GM20431 (cell line): Measurements from ENCODE around the gene ARL8A.

Experiments used
- in situ Hi-C: fragments of 300-500 bp; cut with MseI, MboI; formaldehyde crosslinking; loops from one replicate; pipeline ENCODE4 v1.15.0; 2020; ENCODE audit warnings: low sequenced_read_pairs; ENCODE audit not compliant: unreplicated experiment

Gene ARL8A

DNA sequence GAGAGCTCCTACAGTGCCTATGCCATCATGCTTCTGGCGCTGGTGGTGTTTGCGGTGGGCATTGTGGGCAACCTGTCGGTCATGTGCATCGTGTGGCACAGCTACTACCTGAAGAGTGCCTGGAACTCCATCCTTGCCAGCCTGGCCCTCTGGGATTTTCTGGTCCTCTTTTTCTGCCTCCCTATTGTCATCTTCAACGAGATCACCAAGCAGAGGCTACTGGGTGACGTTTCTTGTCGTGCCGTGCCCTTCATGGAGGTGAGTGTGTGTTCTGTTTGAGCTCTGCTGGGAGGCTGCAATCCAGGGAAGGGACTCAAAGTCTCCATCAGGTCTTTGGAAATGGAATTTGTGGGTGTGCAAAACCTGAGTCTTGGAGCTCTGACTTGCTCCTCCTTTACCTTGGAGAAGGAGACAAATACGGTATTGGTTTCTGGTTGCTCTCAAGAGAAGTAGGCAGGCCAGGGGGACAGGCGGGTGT lies 21.2 kb downstream of the ARL8A start:
- in situ Hi-C loops: loop anchor here (25.0 kb wide), 1 partner anchor 236 kb away; the partner anchor contains the start of gene SHISA4

DNA sequence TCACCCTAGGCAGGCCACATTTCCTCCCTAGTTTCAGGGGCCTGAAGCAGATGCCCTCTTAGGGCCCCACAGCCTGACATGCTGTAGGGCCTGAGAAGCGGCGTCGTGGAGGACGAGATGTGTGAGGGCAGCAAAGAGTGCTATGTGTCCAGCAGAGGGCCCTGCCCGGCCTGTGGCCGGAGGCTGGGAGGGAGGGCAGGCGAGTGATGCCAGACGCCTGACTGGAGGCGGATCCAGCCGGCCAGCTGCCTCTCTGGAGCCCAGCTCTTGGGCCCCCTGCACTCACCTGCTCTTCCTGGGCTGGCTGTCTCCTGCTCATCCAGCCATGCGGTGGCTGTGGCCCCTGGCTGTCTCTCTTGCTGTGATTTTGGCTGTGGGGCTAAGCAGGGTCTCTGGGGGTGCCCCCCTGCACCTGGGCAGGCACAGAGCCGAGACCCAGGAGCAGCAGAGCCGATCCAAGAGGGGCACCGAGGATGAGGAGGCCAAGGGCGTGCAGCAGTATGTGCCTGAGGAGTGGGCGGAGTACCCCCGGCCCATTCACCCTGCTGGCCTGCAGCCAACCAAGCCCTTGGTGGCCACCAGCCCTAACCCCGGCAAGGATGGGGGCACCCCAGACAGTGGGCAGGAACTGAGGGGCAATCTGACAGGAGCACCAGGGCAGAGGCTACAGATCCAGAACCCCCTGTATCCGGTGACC lies 21.8 kb downstream of the ARL8A start, which contains the start of gene GPR37L1:
Gene GPR37L1, plus strand, starts transcription at position 279 of the 697 bp plus-strand sequence. Its CDS starts 47 bp downstream, at position 326.
- in situ Hi-C loops: loop anchor here (25.0 kb wide), 1 partner anchor 235 kb away; the partner anchor contains the start of gene SHISA4

DNA sequence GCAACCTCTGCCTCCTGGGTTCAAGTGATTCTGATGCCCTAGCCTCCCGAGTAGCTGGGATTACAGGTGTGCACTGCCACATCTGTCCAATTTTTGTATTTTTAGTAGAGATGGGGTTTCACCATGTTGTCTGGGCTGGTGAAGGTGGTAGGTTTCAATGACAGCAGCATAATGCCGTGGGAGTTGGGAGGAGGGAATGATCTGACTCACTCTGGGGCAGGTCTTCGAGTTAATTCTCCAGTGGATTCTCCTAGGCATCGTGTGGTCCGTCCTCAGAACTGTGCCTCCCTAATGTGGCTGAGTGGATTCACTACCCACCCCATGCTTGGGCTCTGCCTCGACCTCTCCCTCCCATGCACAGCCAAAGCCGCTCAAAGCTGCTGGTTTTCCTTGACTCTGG lies 23.5 kb downstream of the ARL8A start:
- in situ Hi-C loops: loop anchor here (25.0 kb wide), 1 partner anchor 234 kb away; the partner anchor contains the start of gene SHISA4

DNA sequence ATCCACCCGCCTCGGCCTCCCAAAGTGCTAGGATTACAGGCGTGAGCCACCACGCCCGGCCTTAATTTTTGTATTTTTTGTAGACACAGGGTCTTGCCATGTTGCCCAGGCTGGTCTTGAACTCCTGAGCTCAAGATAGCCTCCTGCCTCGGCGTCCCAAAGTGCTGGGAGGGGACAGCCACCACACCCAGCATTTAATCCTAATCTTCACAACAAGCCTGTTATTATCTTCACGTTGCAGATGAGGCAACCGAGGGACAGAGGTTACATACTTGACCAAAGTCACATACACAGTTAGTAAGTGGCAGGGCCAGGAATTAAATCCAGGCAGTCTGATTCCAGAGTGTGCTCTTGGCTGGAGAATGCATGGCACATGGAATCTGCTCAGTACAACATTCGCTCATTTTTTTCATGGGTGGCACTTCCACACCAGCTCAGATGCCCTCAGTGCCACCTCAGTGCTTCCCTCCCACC lies 26.6 kb downstream of the ARL8A start:
- in situ Hi-C loops: loop anchor here (5.0 to 25.0 kb wide), 2 partner anchors 116 to 231 kb away; partner anchors contain the start of gene SHISA4

DNA sequence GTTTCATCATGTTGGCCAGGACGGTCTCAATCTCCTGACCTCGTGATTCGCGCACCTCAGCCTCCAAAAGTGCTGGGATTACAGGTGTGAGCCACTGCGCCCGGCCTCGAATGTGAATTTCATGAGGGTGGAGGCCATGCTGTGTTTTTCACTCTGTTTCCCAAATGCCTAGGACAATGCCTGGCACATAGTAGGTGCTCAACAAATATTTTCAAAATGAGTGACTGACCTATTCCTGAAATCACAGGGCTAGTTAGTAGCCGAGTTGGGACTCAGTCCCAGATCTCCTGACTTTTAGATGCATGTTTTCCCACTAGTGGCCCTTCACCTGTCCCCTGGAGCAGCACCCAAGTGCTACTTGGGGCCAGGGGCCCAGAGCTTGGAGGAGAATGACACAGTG lies 28.2 kb downstream of the ARL8A start:
- in situ Hi-C loops: loop anchor here (5.0 to 25.0 kb wide), 2 partner anchors 114 to 229 kb away; partner anchors contain the start of gene SHISA4

DNA sequence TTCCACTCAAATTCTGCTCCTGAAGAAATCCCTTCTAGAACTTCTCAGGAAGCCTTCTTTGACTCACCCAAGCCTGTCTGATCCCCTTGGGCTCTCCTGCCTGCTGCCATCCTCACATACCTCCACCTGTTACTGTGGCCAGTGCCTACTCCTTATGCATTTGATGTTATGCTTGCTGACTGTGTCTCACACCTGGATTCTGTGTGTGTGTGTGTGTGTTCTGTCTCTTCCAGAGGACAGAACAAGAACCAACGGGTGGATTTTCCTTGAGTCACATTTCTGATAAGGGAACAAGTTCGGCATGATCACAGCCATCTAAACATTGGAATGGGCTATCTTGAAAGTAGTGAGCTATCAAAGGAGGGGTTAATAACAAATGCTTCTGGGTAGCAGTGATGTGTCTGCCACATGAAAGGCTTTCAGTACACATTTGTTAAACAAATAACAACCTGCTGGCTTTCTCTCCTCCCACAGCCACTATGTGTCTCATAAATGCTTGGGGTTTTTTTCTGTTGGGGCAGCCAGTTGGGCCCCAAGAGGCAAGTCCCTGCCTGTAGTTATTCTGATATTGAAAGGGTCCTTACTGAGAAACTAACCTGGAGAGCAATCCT lies 30.7 kb downstream of the ARL8A start:
- in situ Hi-C loops: loop anchor here (25.0 kb wide), 1 partner anchor 226 kb away; the partner anchor contains the start of gene SHISA4

DNA sequence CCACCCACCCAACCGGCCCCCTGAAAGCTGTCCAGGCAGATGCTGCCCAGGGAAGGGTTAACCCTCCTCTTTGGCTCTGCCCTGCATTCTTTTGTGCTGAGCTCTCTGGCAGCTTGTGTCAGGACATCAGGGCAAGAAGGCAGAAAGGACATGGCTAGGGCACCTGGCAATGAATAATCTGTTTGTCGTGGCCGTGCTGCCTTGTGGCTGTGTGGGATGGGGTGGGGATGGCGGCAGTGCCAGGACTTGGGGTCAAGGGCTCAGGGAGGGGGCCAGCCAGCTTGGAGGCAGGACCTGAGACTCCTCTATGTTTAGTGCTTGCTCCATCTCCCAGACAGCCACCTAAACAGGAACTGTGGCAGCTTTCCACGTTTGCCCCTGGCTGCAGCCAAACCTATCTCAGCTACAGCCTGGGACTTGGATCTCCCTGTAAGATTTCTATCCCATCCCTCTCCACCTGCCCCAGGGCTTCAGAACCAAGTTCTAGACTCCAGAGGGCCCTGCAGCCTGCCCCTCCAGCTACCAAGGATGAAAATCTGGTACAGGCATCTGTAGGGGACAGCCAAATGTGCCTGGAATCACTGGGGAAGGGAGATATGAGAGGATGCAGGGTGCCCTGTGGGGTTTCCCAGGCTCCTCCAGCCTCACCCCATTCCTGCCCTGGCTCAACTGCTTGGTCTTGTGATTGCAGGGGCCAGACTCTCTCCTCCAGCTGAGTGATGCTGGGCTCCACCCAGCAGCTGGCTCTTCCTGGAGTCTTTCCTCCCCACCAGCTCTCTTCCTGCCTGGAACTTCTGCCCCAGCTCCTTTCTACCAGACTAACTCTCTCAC lies 31.5 kb downstream of the ARL8A start:
- in situ Hi-C loops: loop anchor here (25.0 kb wide), 1 partner anchor 226 kb away; the partner anchor contains the start of gene SHISA4

DNA sequence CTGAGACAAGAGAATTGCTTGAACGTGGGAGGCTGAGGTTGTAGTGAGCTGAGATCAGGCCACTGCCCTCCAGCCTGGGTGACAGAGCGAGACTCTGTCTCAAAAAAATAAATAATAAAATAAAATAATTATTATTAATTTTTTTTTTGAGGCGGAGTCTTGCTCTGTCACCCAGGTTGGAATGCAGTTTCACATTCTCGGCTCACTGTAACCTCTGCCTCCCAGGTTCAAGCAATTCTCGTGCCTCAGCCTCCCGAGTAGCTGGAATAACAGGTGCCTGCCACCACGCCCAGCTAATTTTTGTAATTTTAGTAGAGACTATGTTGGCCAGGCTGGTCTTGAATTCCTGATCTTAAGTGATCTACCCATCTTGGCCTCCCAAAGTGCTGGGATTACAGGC lies 32.9 kb downstream of the ARL8A start:
- in situ Hi-C loops: loop anchor here (25.0 kb wide), 1 partner anchor 224 kb away; the partner anchor contains the start of gene SHISA4

DNA sequence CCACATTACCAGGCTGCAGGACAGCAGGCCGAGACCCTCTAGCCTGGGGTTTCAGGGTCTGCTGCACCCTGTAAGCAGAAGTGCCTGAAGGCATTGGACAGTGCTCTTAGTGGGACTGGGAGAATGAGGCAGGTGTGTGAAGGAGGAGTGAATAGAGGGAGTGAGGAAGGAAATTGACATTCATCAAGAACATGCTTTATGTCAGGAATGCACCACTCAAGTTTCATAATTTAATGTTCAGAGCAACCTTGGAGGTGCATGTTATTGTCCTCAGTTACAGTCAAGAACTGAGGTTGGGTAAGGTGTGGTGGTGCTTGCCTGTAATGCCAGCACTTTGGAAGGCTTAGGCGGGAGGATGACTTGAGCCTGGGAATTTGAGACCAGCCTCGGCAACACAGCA lies 33.6 kb downstream of the ARL8A start:
- in situ Hi-C loops: loop anchor here (25.0 kb wide), 1 partner anchor 224 kb away; the partner anchor contains the start of gene SHISA4

DNA sequence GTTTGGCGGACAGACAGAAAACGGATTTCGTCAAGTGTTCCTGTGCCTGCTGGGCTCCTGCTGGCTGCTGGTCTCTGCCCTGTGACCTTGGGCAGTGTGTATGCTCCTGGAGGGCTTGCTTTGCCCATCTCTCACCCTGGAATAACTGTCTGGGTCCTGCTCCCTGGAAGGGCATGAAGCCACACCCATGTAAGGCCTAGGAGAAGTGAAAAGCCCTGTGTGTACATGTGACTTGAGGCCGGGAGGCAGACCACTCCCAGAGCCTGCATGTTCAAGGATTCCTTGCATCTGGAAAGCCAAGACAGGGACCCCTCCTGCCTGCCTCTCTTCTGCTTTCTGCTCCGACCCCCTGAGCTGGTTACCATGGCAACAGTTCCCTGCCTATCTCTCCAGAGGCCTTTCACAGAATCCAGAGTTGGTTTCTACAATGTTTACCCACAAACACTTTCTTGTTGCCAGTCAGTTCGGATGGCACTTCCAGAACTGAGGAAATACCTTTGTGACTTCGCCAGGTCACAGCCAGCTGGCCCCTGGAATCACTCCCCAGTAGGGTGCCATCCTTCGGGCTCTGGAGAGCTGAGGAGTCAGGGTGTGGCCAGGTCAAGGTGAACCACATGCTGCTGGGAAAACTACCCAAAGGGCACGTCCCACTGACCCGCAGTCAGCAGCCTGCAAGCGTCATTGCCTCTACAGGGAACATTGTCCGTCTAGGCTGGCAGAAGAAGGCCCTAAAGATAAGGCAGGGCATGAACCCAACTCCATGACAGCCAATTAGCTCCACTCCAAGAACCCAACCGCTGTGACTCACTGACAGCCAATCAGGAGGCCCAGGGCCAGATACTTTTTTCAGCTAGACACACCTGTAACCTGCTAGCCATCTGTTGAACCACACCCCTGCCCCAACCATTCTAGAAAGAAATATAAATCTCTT lies 36.5 kb downstream of the ARL8A start:
- in situ Hi-C loops: loop anchor here (25.0 kb wide), 1 partner anchor 221 kb away; the partner anchor contains the start of gene SHISA4

DNA sequence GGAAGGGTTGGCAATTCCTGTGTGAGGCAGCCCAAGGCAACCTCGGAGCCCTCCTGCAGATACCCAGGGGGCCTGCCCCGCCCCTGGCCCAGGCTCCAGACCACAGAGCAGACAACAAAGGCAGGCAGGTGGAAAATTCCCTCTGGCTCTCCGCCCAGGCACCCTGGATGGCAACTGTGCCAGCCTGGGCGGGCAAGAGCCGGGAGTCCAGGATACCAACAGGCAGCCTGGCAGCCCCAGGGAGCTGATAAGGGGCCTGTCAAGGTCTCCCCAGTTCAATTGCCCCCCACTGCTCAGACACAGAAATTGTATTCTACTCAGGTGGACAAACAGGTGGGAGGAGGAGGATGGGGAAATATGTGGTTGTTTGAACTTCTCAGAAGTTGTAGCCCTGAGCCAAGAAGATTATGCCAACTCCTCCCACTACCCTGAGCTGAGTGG lies 37.2 kb downstream of the ARL8A start:
- in situ Hi-C loops: loop anchor here (25.0 kb wide), 1 partner anchor 220 kb away; the partner anchor contains the start of gene SHISA4

DNA sequence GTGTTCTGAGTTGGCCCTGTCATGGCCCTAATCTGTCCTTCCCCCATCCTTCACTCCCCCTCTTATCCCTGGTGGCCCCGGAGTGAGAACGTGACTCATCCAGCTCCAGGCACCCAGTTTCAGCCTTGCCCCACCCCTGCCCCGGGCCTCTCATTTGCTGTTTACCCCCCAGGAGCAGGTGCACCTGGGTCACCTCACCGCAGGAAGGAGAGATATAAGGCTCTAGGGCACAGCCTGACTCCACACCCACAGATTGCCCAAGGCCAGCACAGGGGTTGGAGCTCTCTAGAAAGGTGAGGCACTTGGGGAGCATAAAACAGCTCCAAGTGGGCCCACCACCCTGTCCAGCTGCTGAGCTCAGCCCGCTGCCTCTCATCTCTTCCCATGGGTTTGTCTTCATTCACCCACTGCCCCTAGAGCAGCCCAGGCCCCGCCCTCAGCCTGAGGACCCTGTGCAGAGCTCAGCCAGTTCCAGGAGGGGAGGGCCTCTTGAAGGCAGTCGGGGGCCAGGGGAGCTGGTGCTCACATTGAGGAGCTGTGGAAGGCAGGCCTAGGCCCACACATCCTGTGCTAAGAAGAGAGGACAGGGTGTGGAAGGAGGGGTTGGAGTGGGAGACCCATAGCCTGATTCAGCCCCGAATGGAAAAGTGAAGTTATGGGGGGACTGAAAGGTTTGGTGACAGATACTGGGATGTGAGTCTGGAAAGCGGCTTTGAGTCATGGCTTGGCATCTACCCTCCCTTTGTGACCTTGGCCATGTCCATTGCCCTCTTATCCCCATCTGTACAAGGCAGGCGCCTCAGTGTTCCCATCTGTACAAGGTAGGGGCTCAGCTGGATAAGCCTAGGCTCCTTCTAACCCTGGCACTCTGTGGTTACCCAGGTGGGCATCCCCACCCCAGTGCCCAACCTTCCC lies 37.9 kb downstream of the ARL8A start:
- in situ Hi-C loops: loop anchor here (25.0 kb wide), 1 partner anchor 219 kb away; the partner anchor contains the start of gene SHISA4

DNA sequence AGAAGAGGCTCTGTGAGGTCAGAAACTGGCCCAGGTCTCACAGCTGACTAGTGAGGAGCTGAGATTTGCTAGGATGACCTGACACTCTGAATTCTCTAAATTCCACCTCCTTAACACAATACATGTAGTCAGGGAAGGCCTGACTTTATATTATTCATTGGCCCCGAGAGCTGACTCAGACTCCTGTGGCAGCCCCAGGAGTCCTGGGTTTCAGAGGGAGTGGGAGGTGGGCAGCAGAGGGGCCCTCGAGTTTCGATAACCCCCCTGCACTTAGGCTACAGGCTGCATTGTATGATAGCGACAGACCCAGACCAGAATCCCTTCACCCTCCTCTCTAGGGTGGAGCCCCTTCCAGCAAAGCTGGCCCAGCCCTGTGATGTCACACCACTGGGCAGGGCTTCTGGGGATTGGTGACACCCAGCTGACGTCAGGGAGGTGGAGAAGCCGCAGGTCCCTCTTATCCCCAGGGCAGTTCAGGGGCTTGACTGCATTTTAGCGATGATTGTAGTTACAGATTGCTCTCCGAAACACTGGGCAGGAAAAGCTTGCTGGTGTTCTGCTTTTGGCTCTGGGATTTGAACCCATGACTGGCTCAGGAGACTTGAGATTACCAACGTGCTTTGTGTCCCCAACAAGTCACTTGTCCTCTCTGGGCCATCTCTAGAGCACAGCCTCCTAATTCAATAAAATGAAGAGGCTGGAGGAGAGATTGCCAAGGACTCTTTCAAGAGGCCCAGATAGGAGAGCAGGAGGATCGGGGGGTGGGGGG lies 38.8 kb downstream of the ARL8A start:
- in situ Hi-C loops: loop anchor here (25.0 kb wide), 1 partner anchor 218 kb away; the partner anchor contains the start of gene SHISA4

DNA sequence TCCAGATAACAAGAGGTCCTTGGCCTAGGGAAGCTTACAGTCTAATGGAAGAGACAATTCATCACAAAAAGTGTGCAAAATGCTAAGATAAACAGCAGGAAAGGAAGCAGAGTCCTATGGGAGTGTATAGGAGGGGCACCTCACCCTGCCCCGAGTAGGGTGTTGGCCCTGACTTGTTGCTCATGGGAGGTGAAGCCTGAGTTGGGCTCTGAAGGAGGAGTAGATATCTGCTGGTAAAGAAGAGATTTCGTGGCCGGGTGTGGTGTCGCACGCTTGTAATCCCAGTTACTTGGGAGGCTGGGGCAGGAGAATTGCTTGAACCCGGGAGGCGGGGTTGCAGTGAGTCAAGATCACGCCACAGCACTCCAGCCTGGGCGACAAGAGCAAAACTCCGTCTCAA lies 40.5 kb downstream of the ARL8A start:
- in situ Hi-C loops: loop anchor here (25.0 kb wide), 1 partner anchor 217 kb away; the partner anchor contains the start of gene SHISA4

DNA sequence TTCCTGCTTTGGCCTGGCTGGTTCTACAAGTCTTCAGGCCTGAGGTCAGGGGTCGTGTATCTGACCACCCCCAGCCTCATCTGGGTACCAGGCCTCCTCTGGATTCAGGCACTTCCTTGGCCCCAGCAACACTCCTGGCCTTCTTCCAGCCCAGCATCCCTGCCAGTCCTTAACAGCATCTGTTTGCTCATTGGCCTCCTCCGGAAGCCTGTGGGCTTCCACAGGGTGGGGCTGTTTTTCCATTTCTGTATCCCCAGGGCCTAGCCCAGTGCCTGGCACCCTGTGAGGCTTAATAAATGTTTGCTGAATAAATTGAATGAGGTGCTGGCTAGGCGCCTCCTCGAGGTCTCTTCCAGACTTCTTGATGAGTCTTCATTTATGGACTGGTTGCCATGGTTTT lies 43.4 kb downstream of the ARL8A start:
- in situ Hi-C loops: loop anchor here (25.0 kb wide), 1 partner anchor 214 kb away; the partner anchor contains the start of gene SHISA4

DNA sequence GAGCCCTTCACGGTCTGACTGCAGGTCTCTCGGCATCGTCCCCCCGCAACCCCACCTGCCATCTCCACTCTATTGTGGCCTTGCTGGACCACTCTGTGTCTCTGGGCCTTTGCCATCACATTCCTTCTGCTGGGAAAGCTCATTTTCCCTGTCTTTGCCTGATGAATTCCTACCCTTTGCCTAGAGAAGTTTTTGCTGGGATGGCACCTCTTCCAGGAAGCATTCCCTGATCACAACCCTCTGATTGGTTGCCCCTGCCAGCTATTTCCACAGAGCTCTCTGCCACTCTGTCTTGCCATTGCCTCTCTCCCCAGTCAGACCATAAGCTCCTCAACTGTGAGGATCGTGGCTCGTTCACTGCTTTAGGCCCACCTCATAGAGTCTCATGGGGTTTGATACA lies 50.7 kb downstream of the ARL8A start:
- in situ Hi-C loops: no loop called here

DNA sequence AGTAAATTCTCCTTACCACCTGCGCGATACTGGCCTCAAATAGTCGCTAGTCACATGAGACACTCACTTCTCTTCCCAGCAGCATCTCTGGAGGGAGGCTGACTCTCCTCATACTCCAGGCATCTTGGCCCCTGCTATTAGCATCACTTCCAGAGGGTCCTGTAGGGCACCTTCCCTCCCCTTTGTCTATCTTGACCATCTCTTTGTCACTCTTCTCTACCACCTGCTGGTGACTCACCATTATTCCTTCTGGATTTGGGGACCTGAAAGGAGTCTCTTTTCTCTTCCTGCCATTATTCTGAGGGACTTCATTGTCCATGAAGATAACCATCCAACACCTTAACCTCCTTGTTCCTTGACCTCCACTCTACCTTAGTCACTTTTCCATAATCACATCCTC lies 53.5 kb downstream of the ARL8A start:
- in situ Hi-C loops: no loop called here
